T-cell (primary cell): Measurements from ENCODE around the gene FOXJ3. TPM values are rescaled to one million over a fixed set of nuclear protein-coding genes. Genes with fewer than 3 reads are reported as not detected.
A peak's percentile ranks its signal among the peaks of the same experiment; 100 is the strongest.

Source experiments
- ATAC-seq, 4 experiments: fragments of 200-7000 bp in 3 of 4; fragments of 150-1000 bp in 1 of 4; cut with Tn5 transposase; replicated peaks in 1 of 4; 1 replicate in 3 of 4; 2 replicates in 1 of 4; pipeline ENCODE4 v1.10.0; 2021; ENCODE audit warnings: moderate library complexity in 3 of 4, mild to moderate bottlenecking in 2 of 4, moderate number of reproducible peaks in 1 of 4
- CTCF ChIA-PET, 2 donors: fragments of 300-600 bp; sonication (Branson Sonifier 250); formaldehyde crosslinking; loops; one replicate each; lab custom pipeline; 2022; ENCODE audit warnings: antibody characterized with exemption in 2 of 2; lab: Charles Lee
- POLR2A ChIA-PET, 2 donors: fragments of 300-600 bp; sonication (Branson Sonifier 250); formaldehyde crosslinking; loops; one replicate each; lab custom pipeline; 2022; ENCODE audit warnings: antibody characterized with exemption in 2 of 2; lab: Charles Lee
- DNase-seq, 35 experiments: peaks; one replicate each; pipeline versions ENCODE4 v3.0.0 to v3.0.0-alpha.2; 2013 to 2023
- H3K27ac ChIP-seq: one replicate; pipeline ENCODE4 v1.5.1; 2013; ENCODE audit warnings: low read length
- H3K27me3 ChIP-seq, 2 experiments: replicated peaks in 1 of 2; 1 replicate in 1 of 2; 2 replicates in 1 of 2; pipeline versions ENCODE4 v1.6.1 to v1.7.0; 2013; ENCODE audit warnings: low read length in 1 of 2, mixed read lengths in 1 of 2; ENCODE audit not compliant: control insufficient read depth in 2 of 2, insufficient read depth in 2 of 2; ENCODE audit errors: extremely low read depth in 1 of 2
- H3K36me3 ChIP-seq, 2 donors: 1 replicate in 1 of 2; 2 replicates in 1 of 2; pipeline versions ENCODE4 v1.6.1 to v1.7.0; 2013; ENCODE audit warnings: low read length in 1 of 2; ENCODE audit not compliant: control insufficient read depth in 2 of 2, insufficient read depth in 1 of 2; ENCODE audit errors: extremely low read depth in 1 of 2
- H3K4me1 ChIP-seq, 2 experiments: 1 replicate in 1 of 2; 2 replicates in 1 of 2; pipeline versions ENCODE4 v1.6.1 to v1.7.0; 2013; ENCODE audit warnings: low read length in 2 of 2, mixed read lengths in 1 of 2; ENCODE audit not compliant: insufficient read depth in 2 of 2, control insufficient read depth in 1 of 2; ENCODE audit errors: extremely low read depth in 1 of 2
- H3K4me3 ChIP-seq, 2 donors: 1 replicate in 1 of 2; 2 replicates in 1 of 2; pipeline versions ENCODE4 v1.5.1 to v1.7.0; 2013; ENCODE audit warnings: mild to moderate bottlenecking in 2 of 2, low read length in 1 of 2, moderate library complexity in 1 of 2; ENCODE audit not compliant: control insufficient read depth in 1 of 2; ENCODE audit errors: extremely low read depth in 1 of 2
- H3K9me3 ChIP-seq: 2 replicates; pipeline ENCODE4 v1.7.0; 2013
- H3K27ac Mint-ChIP-seq, 2 donors: one replicate each; pipeline ENCODE4 v1.8.0; 2020 to 2021; ENCODE audit warnings: mild to moderate bottlenecking in 2 of 2, mixed read lengths in 2 of 2
- H3K27me3 Mint-ChIP-seq, 2 donors: one replicate each; pipeline ENCODE4 v1.8.0; 2021 to 2022; ENCODE audit warnings: mixed read lengths in 2 of 2
- H3K36me3 Mint-ChIP-seq: one replicate; pipeline ENCODE4 v1.8.0; 2021; ENCODE audit warnings: mixed read lengths
- H3K4me1 Mint-ChIP-seq, 3 donors: one replicate each; pipeline ENCODE4 v1.8.0; 2020 to 2022; ENCODE audit warnings: mixed read lengths in 3 of 3, mild to moderate bottlenecking in 1 of 3
- H3K4me3 Mint-ChIP-seq, 3 donors: one replicate each; pipeline ENCODE4 v1.8.0; 2020 to 2022; ENCODE audit warnings: mild to moderate bottlenecking in 3 of 3, mixed read lengths in 3 of 3, moderate library complexity in 3 of 3
- H3K9me3 Mint-ChIP-seq, 3 donors: one replicate each; pipeline ENCODE4 v1.8.0; 2020 to 2022; ENCODE audit warnings: mixed read lengths in 3 of 3
- WGBS: methylation state at CpG from one replicate; pipeline ENCODE4 v1.1.5; 2013; ENCODE audit warnings: missing lambda C conversion rate; ENCODE audit not compliant: insufficient coverage; 5-methylcytosine and 5-hydroxymethylcytosine counted together
- total RNA-seq, 35 experiments: library from RNA in 6 of 35; stranded (reverse) in 6 of 35; fragments of 120-200 nt in 1 of 35; gene quantifications; one replicate each; pipeline versions ENCODE4 v1.2.1 to v1.2.4 and lab custom pipeline; 2013 to 2026

FOXJ3 gene
- total RNA-seq, 5 donors from 2014 or later (not counting 1 experiment from before 2014, with no cell fraction given), result 71.4 to 87.7 (median 77.8) TPM

GRCh38 chr1:42260376-42261070 lies 74.5 kb downstream of the FOXJ3 start:
- no peaks in the 10 kb centered on the region for H3K4me1 ChIP-seq
- Mint-ChIP-seq H3K27ac (peak overlapping the region in 1 of 2 donors; percentile 51), H3K9me3 (no peaks in the 10 kb centered on the region), H3K4me1 (peaks cover 65 to 67% (median 66%) of the 10 kb centered on the region in 3 donors), H3K27me3 (no peaks in the 10 kb centered on the region), H3K4me3 (no peak overlapping the region), H3K36me3 (peaks cover 45% of the 10 kb centered on the region)
- WGBS, result no CpG with 5 or more reads among the region's 1 CpG
- peaks cover 0 to 17% of the 10 kb centered on the region in 2 donors for H3K36me3 ChIP-seq
- H3K27ac ChIP-seq, result no peak overlapping the region
- ChIA-PET POLR2A (no interaction called here), CTCF (no interaction called here)
- ATAC-seq, result no peak
- H3K27me3 ChIP-seq, result no peaks in the 10 kb centered on the region
- no peaks in the 10 kb centered on the region for H3K9me3 ChIP-seq
- no peak overlapping the region for H3K4me3 ChIP-seq
- no peak for DNase-seq

- no peaks in the 10 kb centered on the region for H3K9me3 ChIP-seq
- no peak overlapping the region for H3K4me3 ChIP-seq
- H3K4me3 Mint-ChIP-seq, result no peak overlapping the region
- H3K27ac Mint-ChIP-seq, result peak overlapping the region in 1 of 2 donors; percentile 16
- POLR2A ChIA-PET, result no interaction called here
- peaks cover 0 to 7% (median 3%) of the 10 kb centered on the region in 3 donors for H3K9me3 Mint-ChIP-seq
- H3K36me3 Mint-ChIP-seq, result peaks cover 47% of the 10 kb centered on the region
- DNase-seq, result no peak
- H3K27me3 Mint-ChIP-seq, result no peaks in the 10 kb centered on the region
- peaks cover 0 to 14% of the 10 kb centered on the region in 2 donors for H3K36me3 ChIP-seq
- peaks cover 63 to 67% (median 65%) of the 10 kb centered on the region in 3 donors for H3K4me1 Mint-ChIP-seq
- no peaks in the 10 kb centered on the region for H3K4me1 ChIP-seq
- 59% methylated on average over 4 of the region's 4 CpGs for WGBS
- ATAC-seq, result no peak
- H3K27ac ChIP-seq, result no peak overlapping the region
- H3K27me3 ChIP-seq, result no peaks in the 10 kb centered on the region
- CTCF ChIA-PET, result no interaction called here
Measured at GRCh38 chr1:42259739-42260064, 75.3 kb downstream of the FOXJ3 start.

- DNase-seq (no peak), ATAC-seq (peak in 1 of 4 experiments; percentile 47)
- no peaks in the 10 kb centered on the region for H3K9me3 ChIP-seq
- ChIA-PET CTCF (interaction anchor here in 1 of 2 donors (1.1 kb wide), 1 partner anchor 86 kb away, joined by 3 read pairs; no protein-coding TSS in a partner anchor), POLR2A (interaction anchor here in 1 of 2 donors (0.6 kb wide), 1 partner anchor 13 kb away, joined by 3 read pairs; no protein-coding TSS in a partner anchor)
- 58% methylated on average over 2 of the region's 4 CpGs for WGBS
- H3K4me1 ChIP-seq, result no peaks in the 10 kb centered on the region
- Mint-ChIP-seq H3K27me3 (no peaks in the 10 kb centered on the region), H3K9me3 (peaks cover 0 to 7% (median 3%) of the 10 kb centered on the region in 3 donors), H3K4me3 (no peak overlapping the region), H3K27ac (peak overlapping the region in 1 of 2 donors; percentile 16), H3K4me1 (peaks cover 57 to 62% (median 61%) of the 10 kb centered on the region in 3 donors), H3K36me3 (peaks cover 42% of the 10 kb centered on the region)
- H3K36me3 ChIP-seq, result peaks cover 0 to 9% of the 10 kb centered on the region in 2 donors
- H3K27ac ChIP-seq, result no peak overlapping the region
- no peak overlapping the region for H3K4me3 ChIP-seq
- H3K27me3 ChIP-seq, result no peaks in the 10 kb centered on the region
Measured at GRCh38 chr1:42259059-42259738, 75.8 kb downstream of the FOXJ3 start.

GRCh38 chr1:42258218-42258617 lies 76.8 kb downstream of the FOXJ3 start:
- CTCF ChIA-PET, result interaction anchor here in 1 of 2 donors (0.9 to 1.1 kb wide), 2 partner anchors 13 to 85 kb away, joined by 3 read pairs; no protein-coding TSS in a partner anchor
- Mint-ChIP-seq H3K27ac (peak overlapping the region in 1 of 2 donors; percentile 5), H3K4me3 (no peak overlapping the region), H3K27me3 (no peaks in the 10 kb centered on the region), H3K9me3 (peaks cover 0 to 7% (median 3%) of the 10 kb centered on the region in 3 donors), H3K36me3 (peaks cover 34% of the 10 kb centered on the region), H3K4me1 (peaks cover 49 to 56% (median 55%) of the 10 kb centered on the region in 3 donors)
- Histone ChIP-seq H3K27me3 (no peaks in the 10 kb centered on the region), H3K4me1 (no peaks in the 10 kb centered on the region), H3K27ac (no peak overlapping the region), H3K4me3 (no peak overlapping the region), H3K36me3 (peaks cover 0 to 6% of the 10 kb centered on the region in 2 donors), H3K9me3 (no peaks in the 10 kb centered on the region)
- POLR2A ChIA-PET, result no interaction called here
- ATAC-seq, result no peak
- no peak for DNase-seq
- no CpG with 5 or more reads among the region's 1 CpG for WGBS

GRCh38 chr1:42251042-42251441 lies 84.0 kb downstream of the FOXJ3 start:
- CTCF ChIA-PET, result no interaction called here
- Mint-ChIP-seq H3K9me3 (peaks cover 0 to 17% (median 7%) of the 10 kb centered on the region in 3 donors), H3K4me1 (peaks cover 39 to 42% (median 40%) of the 10 kb centered on the region in 3 donors)

GRCh38 chr1:42250164-42250563 lies 84.9 kb downstream of the FOXJ3 start:
- Histone ChIP-seq H3K4me3 (no peak overlapping the region), H3K27ac (no peak overlapping the region), H3K9me3 (no peaks in the 10 kb centered on the region), H3K36me3 (peaks cover 0 to 4% of the 10 kb centered on the region in 2 donors), H3K27me3 (no peaks in the 10 kb centered on the region), H3K4me1 (no peaks in the 10 kb centered on the region)
- CTCF ChIA-PET, result no interaction called here
- H3K9me3 Mint-ChIP-seq, result peaks cover 0 to 13% (median 4%) of the 10 kb centered on the region in 3 donors
- no peak for DNase-seq
- POLR2A ChIA-PET, result interaction anchor here in 1 of 2 donors (0.6 kb wide), 1 partner anchor 183 kb away, joined by 6 read pairs; no protein-coding TSS in a partner anchor
- WGBS, result no CpG with 5 or more reads among the region's 3 CpGs
- peaks cover 45 to 48% (median 48%) of the 10 kb centered on the region in 3 donors for H3K4me1 Mint-ChIP-seq
- H3K27me3 Mint-ChIP-seq, result no peaks in the 10 kb centered on the region
- no peak overlapping the region for H3K4me3 Mint-ChIP-seq
- no peak for ATAC-seq
- H3K36me3 Mint-ChIP-seq, result peaks cover 51% of the 10 kb centered on the region
- no peak overlapping the region for H3K27ac Mint-ChIP-seq

More at GRCh38 chr1:42251042-42251441, 84.0 kb downstream of the FOXJ3 start:
- no CpG with 5 or more reads among the region's 1 CpG for whole genome bisulfite sequencing
- H3K27me3 Mint-ChIP-seq, result no peaks in the 10 kb centered on the region
- Histone ChIP-seq H3K27ac (no peak overlapping the region), H3K36me3 (peaks cover 0 to 4% of the 10 kb centered on the region in 2 donors), H3K4me1 (no peaks in the 10 kb centered on the region), H3K4me3 (no peak overlapping the region), H3K9me3 (no peaks in the 10 kb centered on the region), H3K27me3 (no peaks in the 10 kb centered on the region)
- ATAC-seq (no peak), DNase-seq (no peak)
- H3K4me3 Mint-ChIP-seq, result no peak overlapping the region
- POLR2A ChIA-PET, result no interaction called here
- H3K27ac Mint-ChIP-seq, result no peak overlapping the region
- H3K36me3 Mint-ChIP-seq, result peaks cover 50% of the 10 kb centered on the region
